ENCODE data around the gene CCDC85B. TPM values are rescaled to one million over a fixed set of nuclear protein-coding genes. Genes with fewer than 3 reads are reported as not detected.

The CCDC85B gene
- total RNA-seq, result 10 to 100 TPM; 38.7 to 61.7 (median 44.4) TPM
- polyA plus RNA-seq, result 100 to 1,000 TPM in 1 of 3 donors, 10 to 100 TPM in 2; 53.9 to 131 (median 96.2) TPM
- long read RNA-seq, donor 1, transcript CCDC85B-201 (1 exons, 1,524 nt), result major isoform, 108 of 108 reads
- long read RNA-seq, donor 1, partial matches to known transcripts, result 0 of 108 reads
- long read RNA-seq, donor 1, other reads (novel, unspliced or antisense), result 0 of 108 reads
- long read RNA-seq, donor 2, transcript CCDC85B-201 (1 exons, 1,524 nt), result major isoform, 60 of 60 reads
- long read RNA-seq, donor 2, partial matches to known transcripts, result 0 of 60 reads
- long read RNA-seq, donor 2, other reads (novel, unspliced or antisense), result 0 of 60 reads

DNA sequence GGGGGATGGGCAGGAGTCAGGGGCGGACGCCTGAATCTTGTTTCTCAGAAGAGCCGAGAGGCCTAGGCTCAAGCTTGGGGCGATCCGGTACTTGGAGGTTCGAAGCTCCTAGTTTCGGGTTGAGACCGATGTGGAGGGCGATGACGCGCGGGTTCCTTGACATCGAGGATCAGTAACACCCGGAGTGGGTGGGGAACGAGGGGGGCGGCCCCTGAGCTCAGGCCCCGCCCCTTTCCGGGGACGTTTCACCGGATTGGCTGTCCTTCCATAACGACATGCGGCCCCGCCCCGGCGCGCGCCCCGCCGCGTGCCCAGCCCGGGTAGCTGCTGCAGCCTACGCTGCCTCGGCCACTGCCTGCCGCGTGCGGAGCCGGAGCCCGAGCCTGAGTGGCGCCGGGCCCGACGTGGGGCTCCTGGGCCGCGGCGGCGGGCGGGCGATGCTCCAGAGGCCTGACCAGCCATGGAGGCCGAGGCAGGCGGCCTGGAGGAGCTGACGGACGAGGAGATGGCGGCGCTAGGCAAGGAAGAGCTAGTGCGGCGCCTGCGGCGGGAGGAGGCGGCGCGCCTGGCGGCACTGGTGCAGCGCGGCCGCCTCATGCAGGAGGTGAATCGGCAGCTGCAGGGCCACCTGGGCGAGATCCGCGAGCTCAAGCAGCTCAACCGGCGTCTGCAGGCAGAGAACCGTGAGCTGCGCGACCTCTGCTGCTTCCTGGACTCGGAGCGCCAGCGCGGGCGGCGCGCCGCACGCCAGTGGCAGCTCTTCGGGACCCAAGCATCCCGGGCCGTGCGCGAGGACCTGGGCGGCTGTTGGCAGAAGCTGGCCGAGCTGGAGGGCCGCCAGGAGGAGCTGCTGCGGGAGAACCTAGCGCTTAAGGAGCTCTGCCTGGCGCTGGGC is at the start of gene CCDC85B:
Gene CCDC85B (plus strand): TSS at position 350 of the 895 bp plus-strand sequence. CDS start 111 bp downstream, at position 461.
- intact Hi-C loops (cut with DNase I; ENCODE audit: low total_unique reads), result no loop called here
- peak; percentile 99 for DNase-seq
- no peaks in the 10 kb centered on the region for H3K9me3 ChIP-seq
- peaks cover 0 to 18% (median 8%) of the 10 kb centered on the region in 6 donors for H3K36me3 ChIP-seq
- no peaks in the 10 kb centered on the region for H3K27me3 ChIP-seq (replicated peaks in 1 of 7)
- peak within 1 kb of the TSS; percentile 92 to 99 (median 96) for H3K27ac ChIP-seq
- H3K4me3 ChIP-seq, result peak within 1 kb of the TSS; percentile 75 to 93 (median 88)
- peaks cover 50 to 89% (median 68%) of the 10 kb centered on the region in 6 donors for H3K4me1 ChIP-seq
- 0 to 1% (median 0%) methylated on average over 24 to 94 of the region's 94 CpGs for WGBS, 5 donors
- TF ChIP-seq POLR2A (IDR thresholded peaks at IDR 0.05) (peak; percentile 59 to 96 (median 90)), POLR2AphosphoS5 (IDR thresholded peaks at IDR 0.05) (peak; percentile 95 to 99 (median 97))
- TF ChIP-seq, protein P1, sequence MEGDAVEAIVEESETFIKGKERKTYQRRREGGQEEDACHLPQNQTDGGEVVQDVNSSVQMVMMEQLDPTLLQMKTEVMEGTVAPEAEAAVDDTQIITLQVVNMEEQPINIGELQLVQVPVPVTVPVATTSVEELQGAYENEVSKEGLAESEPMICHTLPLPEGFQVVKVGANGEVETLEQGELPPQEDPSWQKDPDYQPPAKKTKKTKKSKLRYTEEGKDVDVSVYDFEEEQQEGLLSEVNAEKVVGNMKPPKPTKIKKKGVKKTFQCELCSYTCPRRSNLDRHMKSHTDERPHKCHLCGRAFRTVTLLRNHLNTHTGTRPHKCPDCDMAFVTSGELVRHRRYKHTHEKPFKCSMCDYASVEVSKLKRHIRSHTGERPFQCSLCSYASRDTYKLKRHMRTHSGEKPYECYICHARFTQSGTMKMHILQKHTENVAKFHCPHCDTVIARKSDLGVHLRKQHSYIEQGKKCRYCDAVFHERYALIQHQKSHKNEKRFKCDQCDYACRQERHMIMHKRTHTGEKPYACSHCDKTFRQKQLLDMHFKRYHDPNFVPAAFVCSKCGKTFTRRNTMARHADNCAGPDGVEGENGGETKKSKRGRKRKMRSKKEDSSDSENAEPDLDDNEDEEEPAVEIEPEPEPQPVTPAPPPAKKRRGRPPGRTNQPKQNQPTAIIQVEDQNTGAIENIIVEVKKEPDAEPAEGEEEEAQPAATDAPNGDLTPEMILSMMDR (IDR thresholded peaks at IDR 0.05 in 8 of 11, conservative IDR thresholded peaks at IDR 0.05 in 3 of 11), result peak in 7 of 11 experiments; percentile 7 to 39 (median 13)

DNA sequence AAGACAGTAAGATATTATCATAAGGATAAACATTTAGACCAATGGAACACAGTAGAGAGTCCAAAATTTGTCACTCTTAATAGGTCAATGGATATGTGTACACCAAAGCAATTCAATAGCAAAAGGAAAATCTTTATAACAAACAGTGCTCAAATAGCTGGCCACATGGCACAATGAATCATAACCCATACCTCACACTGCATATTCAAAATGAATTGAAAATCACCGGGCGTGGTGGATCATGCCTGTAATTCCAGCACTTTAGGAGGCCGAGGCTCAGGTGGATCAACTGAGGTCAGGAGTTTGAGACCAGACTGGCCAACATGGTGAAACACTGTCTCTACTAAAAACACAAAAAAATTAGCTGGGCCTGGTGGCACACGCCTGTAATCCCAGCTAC is 48.3 kb upstream of the CCDC85B start:
- H3K4me3 ChIP-seq, result no peak overlapping the region
- no peaks in the 10 kb centered on the region for H3K27me3 ChIP-seq (replicated peaks in 1 of 7)
- no peaks in the 10 kb centered on the region for H3K9me3 ChIP-seq
- no peak for DNase-seq
- 84 to 96% (median 93%) methylated on average over 4 of the region's 4 CpGs for WGBS, 5 donors
- no peaks in the 10 kb centered on the region for H3K4me1 ChIP-seq
- intact Hi-C loops (cut with DNase I; ENCODE audit: low total_unique reads), result no loop called here
- TF ChIP-seq, protein P1 (IDR thresholded peaks at IDR 0.05 in 8 of 11, conservative IDR thresholded peaks at IDR 0.05 in 3 of 11), result no peak
- TF ChIP-seq POLR2A (IDR thresholded peaks at IDR 0.05) (no peak), POLR2AphosphoS5 (IDR thresholded peaks at IDR 0.05) (no peak)
- H3K27ac ChIP-seq, result no peak overlapping the region
- no peaks in the 10 kb centered on the region for H3K36me3 ChIP-seq

DNA sequence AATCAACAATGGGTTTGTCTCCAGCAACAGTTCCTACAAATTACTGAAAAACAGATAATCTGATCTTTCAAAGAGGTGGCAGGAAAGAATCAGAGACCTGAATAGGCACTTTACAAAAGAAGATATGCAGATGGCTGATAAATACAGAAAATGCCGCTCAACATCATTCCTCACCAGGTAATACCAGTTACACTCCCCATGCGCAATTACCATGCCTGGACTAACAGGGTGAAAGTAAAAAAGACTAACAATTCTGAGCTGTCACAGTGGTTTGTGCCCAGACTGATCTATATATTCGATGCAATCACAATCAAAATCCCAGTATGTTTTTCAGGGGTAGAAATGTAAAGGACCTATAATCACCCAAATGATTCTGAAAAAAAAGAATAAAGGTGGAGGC is 46.7 kb upstream of the CCDC85B start:
- Histone ChIP-seq H3K27ac (no peak overlapping the region), H3K27me3 (replicated peaks in 1 of 7) (no peaks in the 10 kb centered on the region), H3K4me1 (no peaks in the 10 kb centered on the region), H3K36me3 (no peaks in the 10 kb centered on the region), H3K9me3 (no peaks in the 10 kb centered on the region), H3K4me3 (no peak overlapping the region)
- TF ChIP-seq, protein P1 (IDR thresholded peaks at IDR 0.05 in 8 of 11, conservative IDR thresholded peaks at IDR 0.05 in 3 of 11), result no peak
- TF ChIP-seq POLR2A (IDR thresholded peaks at IDR 0.05) (no peak), POLR2AphosphoS5 (IDR thresholded peaks at IDR 0.05) (no peak)
- 93 to 97% (median 95%) methylated on average over 3 of the region's 3 CpGs for WGBS, 5 donors
- DNase-seq, result no peak
- intact Hi-C loops (cut with DNase I; ENCODE audit: low total_unique reads), result no loop called here

Measured in spleen (tissue), 13 donors.